Ureter (tissue), 1 donor: ENCODE results near the gene SEMA4C. TPM values are rescaled to one million over a fixed set of nuclear protein-coding genes. Genes with fewer than 3 reads are reported as not detected.

Experiments
- DNase-seq: peaks from one replicate; pipeline ENCODE4 v3.0.0-alpha.2; 2020; ENCODE audit warnings: low spot score
- total RNA-seq: library from RNA; stranded (reverse); gene quantifications from one replicate; pipeline ENCODE4 v1.2.4, GENCODE V29; 2023
- donor health status: DM: yes; HTN: yes; CAD: no.

Gene SEMA4C
- total RNA-seq = 58.0 TPM

GRCh38 chr2:96869822-96870625 is at the start of gene SEMA4C:
TSS of gene SEMA4C (minus strand) at chr2:96870080. CDS start at chr2:96867886, 2,194 bp downstream.
- DNase-seq = peak; percentile 71

GRCh38 chr2:96918754-96919550 is 49.1 kb upstream of the SEMA4C start:
- no peak for DNase-seq

GRCh38 chr2:96918092-96918753 is 48.3 kb upstream of the SEMA4C start:
- no peak for DNase-seq

GRCh38 chr2:96916646-96917543 is 47.0 kb upstream of the SEMA4C start:
- no peak for DNase-seq

GRCh38 chr2:96916156-96916630 is 46.3 kb upstream of the SEMA4C start:
- DNase-seq = no peak

GRCh38 chr2:96914332-96914731 is 44.5 kb upstream of the SEMA4C start:
- no peak for DNase-seq

GRCh38 chr2:96913398-96914202 is 43.7 kb upstream of the SEMA4C start:
- DNase-seq = no peak

GRCh38 chr2:96913117-96913397 is 43.2 kb upstream of the SEMA4C start:
- no peak for DNase-seq

- DNase-seq = no peak
These were observed 42.7 kb upstream of the SEMA4C start for GRCh38 chr2:96912346-96913116.

GRCh38 chr2:96909611-96910021 is 39.7 kb upstream of the SEMA4C start:
- no peak for DNase-seq

GRCh38 chr2:96907115-96908041 is 37.5 kb upstream of the SEMA4C start:
- DNase-seq = peak; percentile 84

- no peak for DNase-seq
These were observed 36.8 kb upstream of the SEMA4C start for GRCh38 chr2:96906729-96907114.

GRCh38 chr2:96903815-96904214 is 33.9 kb upstream of the SEMA4C start:
- DNase-seq = no peak

GRCh38 chr2:96903318-96903717 is 33.4 kb upstream of the SEMA4C start:
- DNase-seq = no peak

GRCh38 chr2:96900237-96900636 is 30.4 kb upstream of the SEMA4C start:
- no peak for DNase-seq

- no peak for DNase-seq
These were observed 29.5 kb upstream of the SEMA4C start for GRCh38 chr2:96899413-96899741.

GRCh38 chr2:96898641-96899412 is 28.9 kb upstream of the SEMA4C start:
- DNase-seq = no peak

- DNase-seq = no peak
These were observed 28.2 kb upstream of the SEMA4C start for GRCh38 chr2:96898135-96898505.
